AG20443 (cell line): ENCODE data around the gene BRDT.
A peak's percentile ranks its signal among the peaks of the same experiment; 100 is the strongest.

Experiments
- DNase-seq: peaks from one replicate; pipeline ENCODE4 v3.0.0; 2012; ENCODE audit warnings: low spot score, mixed read lengths

Gene BRDT

DNA sequence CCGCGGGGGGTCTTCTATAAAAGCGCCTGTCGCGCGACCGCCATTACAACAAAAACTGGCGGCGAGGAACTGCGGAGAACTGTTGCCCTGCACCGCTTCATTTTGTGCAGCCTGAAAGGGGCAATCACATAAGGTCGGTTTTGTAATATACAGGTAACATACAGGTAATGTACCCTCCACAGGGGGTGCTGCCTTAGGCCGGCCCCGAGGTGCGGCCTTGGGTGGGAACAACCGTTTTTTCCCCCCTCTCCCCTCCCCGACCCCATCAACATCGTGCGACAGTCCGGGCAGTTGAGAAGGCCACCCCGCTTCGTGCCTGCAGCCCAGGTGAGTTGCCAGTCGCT, at the start of gene BRDT:
Gene BRDT, plus strand, starts transcription at position 46 of the 344 bp plus-strand sequence. CDS start 13,354 bp downstream, outside the sequence.
- no peak for DNase-seq

DNA sequence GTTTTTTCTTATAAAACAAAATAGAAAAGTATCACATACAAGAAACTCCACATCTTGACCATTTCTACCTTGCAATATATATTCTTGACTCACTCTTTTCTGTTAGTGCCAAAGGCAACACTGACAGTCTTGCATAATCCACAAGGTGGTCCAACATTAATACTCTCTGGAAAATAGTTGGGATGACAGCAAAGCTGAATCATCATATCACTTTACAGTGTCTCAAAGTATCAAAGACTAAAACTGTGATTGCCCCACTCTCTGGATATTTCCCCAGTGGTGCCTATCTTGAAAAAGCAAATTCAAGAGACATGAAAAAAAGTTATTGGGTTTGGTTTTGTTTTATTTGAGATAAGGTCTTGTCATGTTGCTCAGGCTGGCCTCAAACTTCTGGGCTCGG, 48.6 kb upstream of the BRDT start:
- peak; percentile 67 for DNase-seq

DNA sequence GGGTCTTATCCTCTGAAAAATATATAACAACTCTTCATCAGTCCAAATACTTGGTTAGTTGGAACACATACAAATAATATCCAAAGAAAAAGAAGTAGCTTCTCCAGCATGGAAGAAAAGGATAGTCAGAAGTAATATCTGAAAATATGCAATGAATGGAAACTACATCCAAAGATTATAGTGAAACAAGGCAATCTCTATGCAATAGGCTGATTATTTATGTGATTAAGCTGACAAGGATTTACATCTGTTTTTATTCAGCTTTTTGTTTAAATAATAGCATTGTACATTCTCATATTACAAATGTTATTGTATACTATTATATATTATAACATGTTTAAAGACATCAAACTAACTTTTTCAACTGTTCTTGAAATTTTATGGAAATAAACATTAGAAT, 48.0 kb upstream of the BRDT start:
- DNase-seq = no peak

DNA sequence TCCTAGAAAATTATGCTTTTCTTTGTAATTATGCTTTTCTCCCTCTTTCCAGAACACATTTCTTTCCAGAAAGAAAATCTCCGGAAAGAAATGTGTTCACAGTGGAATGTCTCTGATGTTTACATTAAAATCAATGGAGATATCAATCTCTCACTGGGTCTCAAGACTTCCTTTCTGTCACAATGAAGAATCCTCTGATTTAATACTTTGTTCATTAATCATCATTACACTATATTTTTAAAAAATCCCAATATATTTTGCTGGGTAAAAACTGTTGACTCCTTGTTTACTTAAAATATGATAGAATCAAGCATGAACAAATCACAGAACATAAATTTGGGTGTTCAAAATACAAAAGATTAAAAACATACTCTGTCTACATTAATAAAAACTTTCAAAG, 36.9 kb upstream of the BRDT start:
- no peak for DNase-seq

DNA sequence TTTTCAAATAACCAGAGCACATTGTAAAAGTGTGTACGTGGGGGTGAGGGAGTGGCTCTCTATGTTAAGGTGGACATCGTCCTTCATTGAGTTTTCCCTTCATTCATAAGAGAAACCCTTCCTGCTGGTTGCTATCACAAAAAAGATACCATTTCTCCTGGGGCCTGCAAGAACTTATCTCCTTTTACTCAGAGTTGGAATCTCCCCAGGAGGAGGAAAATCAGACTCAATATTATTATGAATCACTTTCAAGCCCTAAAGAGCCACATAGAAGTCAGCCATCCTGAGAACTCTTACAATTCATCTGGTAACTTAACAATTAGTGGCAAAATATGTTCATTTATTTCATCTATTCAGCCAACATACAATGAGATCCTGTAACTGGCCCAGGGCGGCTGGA, 36.2 kb upstream of the BRDT start:
- DNase-seq = no peak

DNA sequence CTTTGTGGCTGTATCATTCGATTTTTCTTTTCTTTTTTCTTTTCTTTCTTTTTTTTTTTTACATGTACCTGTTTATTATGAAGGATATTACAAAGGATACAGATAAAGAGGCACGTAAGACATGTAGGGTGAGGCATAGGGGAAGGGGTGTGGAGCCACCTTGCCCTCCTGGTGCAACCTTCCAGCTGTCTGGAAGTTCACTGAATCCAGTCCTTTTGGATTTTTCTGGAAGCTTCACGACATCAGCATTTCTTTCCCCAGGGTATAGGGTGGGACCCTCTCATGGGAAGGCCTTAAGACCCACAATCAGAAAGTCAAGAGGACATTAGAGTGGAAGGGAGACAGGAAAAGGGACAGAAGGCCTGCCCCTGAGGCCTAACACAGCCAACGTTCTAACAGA, 33.2 kb upstream of the BRDT start:
- no peak for DNase-seq

DNA sequence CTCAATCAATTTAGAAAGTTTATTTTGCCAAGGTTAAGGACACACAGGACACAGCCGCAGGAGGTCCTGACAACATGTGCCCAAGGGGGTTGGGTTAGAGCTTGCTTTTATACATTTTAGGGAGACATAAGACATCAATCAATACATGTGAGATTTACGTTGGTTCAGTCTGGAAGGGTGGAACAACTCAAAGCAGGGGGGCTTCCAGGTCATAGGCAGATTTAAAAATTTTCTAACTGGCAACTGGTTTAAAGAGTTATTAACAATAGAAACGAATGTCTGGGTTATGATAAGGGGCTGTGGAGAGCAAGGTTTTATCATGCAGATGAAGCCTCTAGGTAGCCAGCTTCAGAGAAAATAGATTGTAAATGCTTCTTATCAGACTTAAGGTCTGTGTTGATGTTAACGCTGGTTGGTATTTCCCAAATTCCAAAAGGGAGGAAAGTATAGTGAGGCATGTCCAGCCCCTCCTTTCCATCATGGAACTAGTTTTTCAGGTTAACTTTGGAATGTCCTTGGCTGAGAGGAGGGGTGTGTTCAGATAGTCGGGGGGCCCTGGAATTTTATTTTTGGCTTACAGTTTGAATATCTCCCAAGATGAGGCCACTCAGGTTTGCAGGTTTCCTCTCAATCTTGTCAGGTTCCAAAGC, 32.3 kb upstream of the BRDT start:
- no peak for DNase-seq

DNA sequence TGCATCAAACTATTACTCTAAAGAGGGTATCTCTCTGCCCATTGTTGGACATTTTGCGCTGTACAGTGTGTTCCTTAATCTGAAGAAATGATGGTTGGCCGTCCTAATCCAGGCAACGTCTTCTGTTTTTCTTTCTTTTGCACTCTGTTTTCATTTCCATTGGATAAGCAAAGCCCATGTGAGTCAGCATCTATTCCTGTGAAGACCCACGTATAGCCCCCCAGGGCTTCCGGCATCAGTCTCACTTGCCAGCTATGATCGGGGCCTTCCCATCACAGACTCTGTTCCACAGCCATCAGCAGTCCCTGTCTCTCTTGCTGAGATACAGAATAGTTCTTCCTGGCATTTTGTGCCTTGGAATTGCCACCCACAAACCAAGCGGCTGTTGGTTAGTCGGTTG, 29.2 kb upstream of the BRDT start:
- no peak for DNase-seq

DNA sequence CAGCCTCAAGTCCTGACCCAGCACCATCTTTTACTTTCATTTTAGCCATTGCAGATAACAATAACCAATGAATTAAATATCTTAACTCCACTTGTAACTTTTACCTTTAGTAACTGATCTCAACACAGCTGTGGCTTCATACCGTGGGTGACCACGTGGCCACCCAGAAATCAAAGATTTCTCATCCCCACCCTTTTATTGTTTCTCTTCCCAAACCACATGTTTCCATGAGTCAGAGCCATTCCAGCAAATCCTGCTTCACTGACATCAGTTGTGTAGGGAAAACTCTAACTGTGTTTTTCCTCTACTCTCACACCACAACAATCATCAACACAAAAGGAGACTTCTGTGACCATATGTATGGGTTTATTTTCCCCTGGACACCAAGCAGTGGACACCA, 25.1 kb upstream of the BRDT start:
- DNase-seq = peak; percentile 82

DNA sequence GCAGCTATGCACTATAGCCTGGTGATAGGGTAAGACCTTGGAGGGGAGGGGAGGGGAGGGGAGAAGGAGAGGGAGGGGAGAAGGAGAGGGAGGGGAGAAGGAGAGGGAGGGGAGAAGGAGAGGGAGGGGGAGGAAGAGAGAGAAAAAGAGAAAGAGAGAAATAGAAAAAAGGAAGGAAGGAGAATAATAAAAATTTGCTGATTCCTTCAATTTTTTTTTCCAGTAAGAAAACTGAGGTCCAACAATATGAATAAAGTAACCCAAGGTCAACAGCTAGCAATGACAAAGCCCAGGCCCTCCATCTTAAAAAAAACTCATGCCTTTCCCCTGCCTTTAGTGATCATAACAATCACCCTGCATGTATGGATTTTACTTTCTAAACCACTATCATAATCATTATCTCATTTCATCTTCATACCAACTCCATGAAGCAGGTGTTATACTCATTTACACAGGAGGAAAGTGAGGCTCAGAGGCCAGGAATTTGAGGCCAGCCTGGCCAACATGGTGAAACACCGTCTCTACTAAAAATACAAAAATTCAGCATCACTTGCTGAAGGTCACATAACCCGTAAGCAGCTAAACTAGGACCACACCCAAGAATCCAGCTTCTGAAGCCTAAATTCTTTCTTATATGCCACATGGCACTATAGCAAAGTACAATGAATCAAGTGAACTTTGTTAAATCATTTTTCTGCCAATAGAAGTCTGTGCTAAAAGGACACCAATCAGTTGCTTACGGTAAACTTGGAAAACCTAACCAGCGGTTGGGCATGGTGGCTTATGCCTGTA, 23.4 kb upstream of the BRDT start:
- no peak for DNase-seq

DNA sequence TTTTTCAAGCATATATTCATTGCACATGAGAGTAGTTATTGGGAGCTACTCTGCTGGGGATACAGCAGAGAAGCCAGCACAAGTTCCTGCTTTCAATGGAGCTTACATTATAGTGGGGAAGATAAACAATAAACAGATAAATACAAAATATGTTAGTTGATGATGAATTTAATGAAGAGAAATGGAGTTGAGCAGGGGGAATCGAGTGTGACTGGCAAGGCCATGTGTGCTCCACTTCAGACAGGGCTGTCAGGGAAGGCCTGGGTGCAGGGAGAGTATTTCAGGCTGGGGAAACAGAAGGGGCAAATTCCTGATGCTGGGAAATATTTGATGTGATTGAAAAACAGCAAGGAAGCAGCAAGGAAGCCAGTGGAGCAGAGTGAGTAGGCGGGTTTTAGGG, 21.2 kb upstream of the BRDT start:
- no peak for DNase-seq

DNA sequence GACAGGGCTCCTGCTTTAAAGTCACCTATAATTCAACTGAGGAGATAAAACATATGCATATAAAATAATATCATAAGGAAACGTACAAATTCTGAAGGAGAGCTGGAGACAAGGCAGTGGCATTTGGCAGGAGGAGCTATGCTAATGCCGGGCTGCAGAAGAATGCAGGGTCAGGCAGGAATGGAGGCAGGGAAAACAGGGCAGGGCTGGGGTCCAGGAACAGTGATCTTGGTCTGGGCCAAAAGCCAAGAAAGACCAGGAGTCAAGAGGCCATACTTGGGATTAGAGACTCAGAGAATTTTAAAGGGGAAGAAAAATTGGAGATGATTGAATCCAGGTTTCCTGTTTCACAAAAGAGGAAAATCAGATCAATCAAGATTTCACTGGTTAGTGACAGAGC, 20.0 kb upstream of the BRDT start:
- peak; percentile 45 for DNase-seq

DNA sequence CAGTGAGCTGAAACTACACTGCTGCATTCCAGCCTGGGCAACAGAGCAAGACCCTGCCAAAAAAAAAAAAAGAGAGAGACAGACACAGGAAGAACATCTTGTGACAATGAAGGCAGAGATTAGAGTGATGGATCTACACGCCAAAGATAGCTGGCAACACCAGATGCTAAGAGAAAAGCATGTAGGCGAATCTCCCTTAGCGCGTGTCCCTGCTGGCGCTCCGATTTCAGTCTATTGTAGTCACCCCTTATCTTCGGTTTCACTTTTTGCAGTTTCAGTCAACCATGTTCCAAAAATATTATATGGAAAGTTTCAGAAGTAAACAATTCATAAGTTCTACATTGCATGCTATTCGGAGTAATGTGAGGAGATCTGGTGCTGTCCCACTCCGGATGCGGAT, 11.6 kb upstream of the BRDT start:
- DNase-seq = no peak

DNA sequence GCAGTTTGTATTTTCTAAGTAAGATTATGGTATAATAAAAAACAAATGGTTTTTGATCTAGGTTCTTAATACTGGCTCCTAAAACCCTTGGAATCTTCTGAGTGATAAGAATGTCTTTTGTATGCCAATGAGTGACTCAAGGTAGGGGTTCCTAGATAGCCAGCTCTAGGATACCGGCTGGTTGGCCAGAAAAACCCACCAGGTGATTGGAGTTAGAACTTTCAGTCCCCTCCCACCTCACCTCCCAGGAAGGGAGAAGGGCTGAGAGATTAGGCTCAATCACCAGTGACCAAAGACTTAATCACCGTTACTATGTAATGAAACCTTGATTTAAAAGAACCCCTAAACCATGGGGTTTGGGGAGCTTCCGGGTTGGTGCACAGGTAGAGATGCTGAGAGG, 8.7 kb upstream of the BRDT start:
- no peak for DNase-seq

DNA sequence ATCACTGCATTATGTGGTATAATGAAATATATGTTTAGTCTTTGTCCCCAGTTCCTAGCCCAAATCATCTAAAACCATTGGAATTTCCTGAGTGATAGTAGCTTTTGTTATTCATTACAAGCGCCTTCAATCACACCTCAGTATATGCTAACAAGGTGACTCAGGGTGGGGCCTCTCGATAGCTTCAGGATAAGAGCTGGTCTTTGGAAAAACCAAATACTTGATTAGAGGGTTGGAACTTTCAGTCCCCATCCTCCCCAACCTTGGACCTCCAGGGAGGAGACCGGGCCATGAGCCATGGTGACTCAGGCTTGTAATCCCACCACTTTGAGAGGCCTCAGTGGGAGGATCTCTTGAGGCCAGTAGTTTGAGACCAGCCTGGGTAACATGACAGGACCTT, 5.1 kb upstream of the BRDT start:
- no peak for DNase-seq

DNA sequence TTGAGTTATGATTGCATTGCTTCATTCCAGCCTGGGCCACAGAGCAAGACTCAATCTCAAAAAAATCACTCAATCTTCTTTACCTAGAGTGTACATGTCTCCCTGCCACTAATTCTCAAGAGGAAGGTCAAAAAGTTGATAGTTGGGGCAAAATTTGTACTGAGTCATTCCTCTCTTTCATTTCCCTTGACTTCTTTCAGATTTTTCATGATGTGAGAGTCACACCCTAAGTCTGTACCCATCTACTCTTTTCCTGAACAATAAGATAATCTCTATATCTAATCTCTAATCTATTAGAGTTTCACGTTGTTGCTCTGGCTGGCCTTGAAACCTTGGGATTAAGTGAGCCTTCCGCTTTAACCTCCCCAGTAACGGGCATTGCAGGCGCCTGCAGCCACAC, 1.1 kb upstream of the BRDT start:
- no peak for DNase-seq

DNA sequence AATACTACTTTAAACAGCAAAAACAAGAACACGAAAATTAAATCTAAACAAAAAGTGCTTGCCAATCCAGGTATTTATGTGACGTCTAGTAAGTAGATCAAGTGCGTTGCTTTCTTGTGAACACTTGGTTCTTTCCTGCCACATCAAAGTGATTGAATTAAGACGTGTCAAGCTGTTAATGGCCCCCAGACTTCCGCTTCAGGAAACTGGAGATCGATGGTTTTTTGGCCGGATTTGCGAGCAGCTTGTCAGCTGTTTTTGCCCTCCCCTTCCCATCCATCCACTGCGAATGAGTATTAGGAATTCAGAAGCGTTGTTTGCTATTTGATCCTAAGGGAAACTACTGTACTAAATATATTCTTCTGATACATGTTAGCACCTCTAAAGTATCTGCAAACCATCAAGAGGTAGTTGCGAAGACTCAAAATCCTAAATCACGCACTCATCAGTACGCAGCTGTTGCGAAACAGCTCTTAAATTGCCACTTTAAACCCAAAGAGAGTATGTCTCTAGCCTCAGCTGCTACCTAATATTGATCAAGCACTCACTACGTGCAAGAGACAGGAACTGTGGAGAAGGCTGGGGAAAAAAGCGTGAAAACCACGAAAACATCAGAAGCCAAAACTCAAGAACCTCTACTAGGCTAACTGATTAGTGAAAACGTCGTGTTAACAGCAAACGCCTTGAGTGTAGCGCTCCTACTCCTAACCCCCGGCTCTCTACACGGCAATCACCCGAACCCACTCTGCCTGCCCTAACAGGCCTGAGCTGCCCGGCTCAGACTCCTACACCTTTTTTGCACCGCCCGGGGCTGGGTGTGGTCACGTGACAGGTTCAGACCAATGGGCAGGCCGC, 473 bp upstream of the BRDT start:
- DNase-seq = no peak

DNA sequence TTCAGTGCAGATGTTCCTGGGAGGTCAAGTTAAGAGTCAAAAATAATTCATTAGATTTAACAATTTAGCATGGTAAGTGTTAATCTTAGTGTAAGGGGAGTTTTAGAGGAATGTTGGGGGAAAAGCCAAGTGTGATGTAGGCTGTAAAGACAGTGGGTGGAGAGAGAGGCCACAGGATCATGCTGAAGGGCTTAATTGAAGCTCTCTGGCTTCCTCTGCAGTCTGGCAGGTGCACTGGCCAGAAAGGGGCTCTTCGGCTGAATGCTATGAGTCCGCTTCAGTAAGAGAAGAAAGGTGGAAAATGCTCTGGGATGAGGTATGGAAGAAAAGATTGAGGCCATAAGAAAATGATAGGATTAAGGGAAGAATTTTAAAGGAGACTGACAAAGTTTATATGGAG, 3.0 kb downstream of the BRDT start:
- no peak for DNase-seq

DNA sequence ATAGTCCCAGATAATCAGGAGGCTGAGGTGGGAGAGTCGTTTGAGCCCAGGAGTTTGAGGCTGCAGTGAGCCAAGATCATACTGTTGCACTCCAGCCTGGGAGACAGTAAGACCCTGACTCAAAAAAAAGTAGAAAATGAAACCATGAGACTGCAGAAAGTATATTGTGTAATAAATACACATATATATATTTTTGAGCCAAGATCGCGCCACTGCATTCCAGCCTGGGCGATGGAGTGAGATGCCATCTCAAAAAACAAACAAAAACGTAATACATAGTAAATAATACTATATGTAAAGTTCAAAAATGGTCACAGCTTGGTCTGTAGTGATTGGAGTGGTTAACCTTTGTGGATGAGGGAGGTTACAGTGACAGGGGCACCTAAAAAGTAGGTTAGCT, 9.7 kb downstream of the BRDT start:
- no peak for DNase-seq

DNA sequence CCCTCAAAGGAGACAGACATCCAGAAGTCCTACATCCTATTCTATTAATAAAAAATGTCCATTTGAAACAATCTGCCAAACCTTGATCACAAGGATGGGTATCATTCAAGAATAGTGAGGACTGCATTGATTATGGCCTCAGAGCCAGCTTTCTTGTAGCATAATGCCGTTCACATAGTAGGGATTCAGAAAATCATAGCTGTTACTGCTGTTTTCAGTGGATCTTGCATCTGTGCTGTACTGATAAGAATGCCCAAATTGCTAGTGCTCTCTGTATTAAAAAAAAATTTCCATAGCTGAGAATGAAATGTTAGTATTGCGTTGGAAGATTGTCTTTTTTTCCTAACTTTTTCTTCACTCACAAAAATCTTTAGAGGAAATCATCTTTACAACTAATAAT, 19.1 kb downstream of the BRDT start:
- no peak for DNase-seq

DNA sequence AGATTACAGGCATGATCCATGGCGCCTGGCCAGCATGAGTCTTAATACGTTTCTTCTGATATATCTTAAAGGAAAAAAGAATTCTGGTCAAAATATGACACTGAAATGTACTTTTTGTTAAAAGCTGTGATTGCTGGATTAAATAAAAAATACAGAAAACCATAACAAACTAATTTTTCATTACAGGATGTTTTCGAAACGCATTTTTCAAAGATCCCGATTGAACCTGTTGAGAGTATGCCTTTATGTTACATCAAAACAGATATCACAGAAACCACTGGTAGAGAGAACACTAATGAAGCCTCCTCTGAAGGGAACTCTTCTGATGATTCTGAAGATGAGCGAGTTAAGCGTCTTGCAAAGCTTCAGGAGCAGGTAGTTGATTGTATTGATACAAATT, 30.2 kb downstream of the BRDT start:
- no peak for DNase-seq

DNA sequence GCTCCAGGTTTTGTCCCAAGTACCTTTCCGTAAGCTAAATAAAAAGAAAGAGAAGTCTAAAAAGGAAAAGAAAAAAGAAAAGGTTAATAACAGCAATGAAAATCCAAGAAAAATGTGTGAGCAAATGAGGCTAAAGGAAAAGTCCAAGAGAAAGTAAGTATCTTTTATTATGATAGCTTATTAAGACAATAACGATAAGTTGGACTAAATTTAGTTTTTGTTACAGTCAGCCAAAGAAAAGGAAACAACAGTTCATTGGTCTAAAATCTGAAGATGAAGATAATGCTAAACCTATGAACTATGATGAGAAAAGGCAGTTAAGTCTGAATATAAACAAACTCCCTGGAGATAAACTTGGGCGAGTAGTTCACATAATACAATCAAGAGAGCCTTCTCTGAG, 31.5 kb downstream of the BRDT start:
- DNase-seq = no peak

DNA sequence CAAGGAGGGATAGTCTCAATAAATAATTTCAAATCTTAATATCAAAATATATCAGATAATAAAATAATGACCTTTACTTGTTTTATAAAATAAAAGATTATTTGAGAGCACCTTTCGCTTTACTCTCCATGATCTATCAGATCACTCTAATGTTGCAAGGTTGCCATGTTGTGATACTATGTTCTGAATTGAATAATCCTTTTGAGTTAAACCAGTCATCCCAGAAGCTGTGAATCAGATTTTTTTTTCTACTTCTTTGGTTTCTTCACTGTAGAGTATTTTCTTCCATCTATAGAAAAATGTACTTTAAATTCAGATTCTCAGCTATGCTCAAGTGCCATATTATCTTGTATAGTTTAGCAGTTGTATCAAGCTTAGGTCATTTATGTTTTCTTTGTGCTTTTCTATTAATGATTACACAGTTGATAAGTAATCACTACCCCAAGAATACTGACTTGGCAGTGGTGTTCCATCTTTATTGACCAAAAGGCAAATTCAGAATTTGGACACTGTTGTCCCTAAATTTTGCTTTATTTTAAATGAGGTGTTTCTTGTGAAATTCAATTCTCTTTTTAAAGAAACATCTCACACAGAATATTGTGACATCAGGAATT, 32.9 kb downstream of the BRDT start:
- no peak for DNase-seq
